Myocyte (in vitro differentiated cells): ENCODE data around the gene ZXDB. TPM values are rescaled to one million over a fixed set of nuclear protein-coding genes. Genes with fewer than 3 reads are reported as not detected.
"Not testable (repeated sequence)": the region's sequence is repeated elsewhere in the genome, so short reads cannot be mapped to it uniquely, and the experiment has no call there.

Experiments
- DNase-seq: peaks from one replicate; pipeline ENCODE4 v3.0.0-alpha.2; 2012; ENCODE audit warnings: low read depth
- polyA plus RNA-seq: library from polyadenylated mRNA; unstranded; fragments of >200 nt; gene quantifications from one replicate; pipeline ENCODE4 v1.2.1, GENCODE V29; 2012; ENCODE audit warnings: missing spikeins
- total RNA-seq: library from RNA; depleted of rRNA; stranded (reverse); fragments of >200 nt; gene quantifications from 2 replicates; pipeline ENCODE4 v1.2.3, GENCODE V29; 2014

The ZXDB gene
- total RNA-seq = 10.1 and 10.2 TPM in 2 replicates
- 2.9 TPM for polyA plus RNA-seq

GRCh38 chrX:57591284-57592159, at the start of gene ZXDB:
ZXDB (plus strand) TSS chrX:57592011; CDS start chrX:57592049, 38 bp downstream.
- DNase-seq = peak; percentile 21

- DNase-seq = no peak
These were observed 26.6 kb upstream of the ZXDB start for GRCh38 chrX:57565198-57565597.

GRCh38 chrX:57573754-57574153, 18.1 kb upstream of the ZXDB start:
- DNase-seq = peak; percentile 19

GRCh38 chrX:57582948-57583347, 8.9 kb upstream of the ZXDB start:
- DNase-seq = not testable (repeated sequence)

GRCh38 chrX:57583477-57583876, 8.3 kb upstream of the ZXDB start:
- no peak for DNase-seq

GRCh38 chrX:57586360-57586759, 5.5 kb upstream of the ZXDB start:
- DNase-seq = no peak

- DNase-seq = no peak
These were observed 4.7 kb upstream of the ZXDB start for GRCh38 chrX:57587062-57587461.

- DNase-seq = no peak
These were observed 4.2 kb upstream of the ZXDB start for GRCh38 chrX:57587607-57588006.

GRCh38 chrX:57592160-57592893, 516 bp downstream of the ZXDB start:
- DNase-seq = peak; percentile 43

GRCh38 chrX:57592894-57593215, 1.0 kb downstream of the ZXDB start:
- DNase-seq = not testable (repeated sequence)

GRCh38 chrX:57595381-57595811, 3.6 kb downstream of the ZXDB start:
- DNase-seq = peak; percentile 51

- DNase-seq = no peak
These were observed 4.3 kb downstream of the ZXDB start for GRCh38 chrX:57596109-57596508.

GRCh38 chrX:57596516-57596915, 4.7 kb downstream of the ZXDB start:
- DNase-seq = no peak

GRCh38 chrX:57607295-57608187, 15.7 kb downstream of the ZXDB start:
- peak; percentile 17 for DNase-seq

- DNase-seq = not testable (repeated sequence)
These were observed 21.5 kb downstream of the ZXDB start for GRCh38 chrX:57613351-57613750.

- DNase-seq = not testable (repeated sequence)
These were observed 37.6 kb downstream of the ZXDB start for GRCh38 chrX:57629438-57629837.

- DNase-seq = no peak
These were observed 48.8 kb downstream of the ZXDB start for GRCh38 chrX:57640674-57641016.

- DNase-seq = no peak
These were observed 49.5 kb downstream of the ZXDB start for GRCh38 chrX:57641338-57641737.

GRCh38 chrX:57643698-57644097, 51.9 kb downstream of the ZXDB start:
- no peak for DNase-seq

- no peak for DNase-seq
These were observed 55.2 kb downstream of the ZXDB start for GRCh38 chrX:57647020-57647419.
